Kidney epithelial cell (primary cell): Measurements from ENCODE around the gene ZNF585A. TPM values are rescaled to one million over a fixed set of nuclear protein-coding genes. Genes with fewer than 3 reads are reported as not detected.
"Not testable (repeated sequence)": the region's sequence is repeated elsewhere in the genome, so short reads cannot be mapped to it uniquely, and the experiment has no call there.

Experiments
- DNase-seq: peaks from one replicate; pipeline ENCODE4 v3.0.0-alpha.2; 2010; ENCODE audit warnings: low read depth
- H3K27me3 ChIP-seq: 2 replicates; pipeline ENCODE4 v1.6.0; 2011; ENCODE audit warnings: low read length; ENCODE audit not compliant: control insufficient read depth, insufficient read depth
- H3K36me3 ChIP-seq: 2 replicates; pipeline ENCODE4 v1.5.1; 2011; ENCODE audit warnings: low read length; ENCODE audit not compliant: control insufficient read depth, insufficient read depth
- H3K4me3 ChIP-seq: 2 replicates; pipeline ENCODE4 v1.5.1; 2011; ENCODE audit warnings: low read depth, mild to moderate bottlenecking, control low read depth, low read length
- total RNA-seq: library from RNA; depleted of rRNA; stranded (reverse); fragments of >200 nt; gene quantifications from 2 replicates; pipeline ENCODE4 v1.2.3, GENCODE V29; 2015
- TF ChIP-seq, protein P1 (sequence below): IDR thresholded peaks from 2 replicates; pipeline ENCODE4 v1.5.1; 2011; ENCODE audit warnings: mild to moderate bottlenecking, moderate library complexity, low read length, control low read depth, inconsistent platforms; ENCODE audit not compliant: insufficient read depth, poor library complexity, severe bottlenecking

The ZNF585A gene
- total RNA-seq, 1 donor from 2014 or later, result 14.0 TPM

GRCh38 chr19:37217480-37217774, 44.9 kb upstream of the ZNF585A start:
- TF ChIP-seq, protein P1, sequence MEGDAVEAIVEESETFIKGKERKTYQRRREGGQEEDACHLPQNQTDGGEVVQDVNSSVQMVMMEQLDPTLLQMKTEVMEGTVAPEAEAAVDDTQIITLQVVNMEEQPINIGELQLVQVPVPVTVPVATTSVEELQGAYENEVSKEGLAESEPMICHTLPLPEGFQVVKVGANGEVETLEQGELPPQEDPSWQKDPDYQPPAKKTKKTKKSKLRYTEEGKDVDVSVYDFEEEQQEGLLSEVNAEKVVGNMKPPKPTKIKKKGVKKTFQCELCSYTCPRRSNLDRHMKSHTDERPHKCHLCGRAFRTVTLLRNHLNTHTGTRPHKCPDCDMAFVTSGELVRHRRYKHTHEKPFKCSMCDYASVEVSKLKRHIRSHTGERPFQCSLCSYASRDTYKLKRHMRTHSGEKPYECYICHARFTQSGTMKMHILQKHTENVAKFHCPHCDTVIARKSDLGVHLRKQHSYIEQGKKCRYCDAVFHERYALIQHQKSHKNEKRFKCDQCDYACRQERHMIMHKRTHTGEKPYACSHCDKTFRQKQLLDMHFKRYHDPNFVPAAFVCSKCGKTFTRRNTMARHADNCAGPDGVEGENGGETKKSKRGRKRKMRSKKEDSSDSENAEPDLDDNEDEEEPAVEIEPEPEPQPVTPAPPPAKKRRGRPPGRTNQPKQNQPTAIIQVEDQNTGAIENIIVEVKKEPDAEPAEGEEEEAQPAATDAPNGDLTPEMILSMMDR, result no peak
- Histone ChIP-seq H3K27me3 (no peaks in the 10 kb centered on the region), H3K36me3 (no peaks in the 10 kb centered on the region), H3K4me3 (peak overlapping the region; percentile 90)
- DNase-seq, result no peak

GRCh38 chr19:37197768-37198167, 25.3 kb upstream of the ZNF585A start:
- Histone ChIP-seq H3K4me3 (no peak overlapping the region), H3K36me3 (no peaks in the 10 kb centered on the region), H3K27me3 (no peaks in the 10 kb centered on the region)
- no peak for DNase-seq
- TF ChIP-seq, protein P1, result no peak

DNA sequence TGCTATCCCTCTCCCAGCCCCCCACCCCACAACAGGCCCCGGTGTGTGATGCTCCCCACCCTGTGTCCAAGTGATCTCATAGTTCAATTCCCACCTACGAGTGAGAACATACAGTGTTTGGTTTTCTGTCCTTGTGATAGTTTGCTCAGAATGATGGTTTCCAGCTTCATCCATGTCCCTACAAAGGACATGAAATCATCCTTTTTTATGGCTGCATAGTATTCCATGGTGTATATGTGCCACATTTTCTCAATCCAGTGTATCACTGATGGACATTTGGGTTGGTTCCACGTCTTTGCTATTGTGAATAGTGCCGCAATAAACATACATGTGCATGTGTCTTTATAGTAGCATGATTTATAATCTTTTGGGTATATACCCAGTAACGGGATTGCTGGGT, 24.6 kb upstream of the ZNF585A start:
- not testable (repeated sequence) for H3K4me3 ChIP-seq, H3K27me3 ChIP-seq, DNase-seq, H3K36me3 ChIP-seq

GRCh38 chr19:37195248-37195647, 22.8 kb upstream of the ZNF585A start:
- H3K36me3 ChIP-seq, DNase-seq, H3K27me3 ChIP-seq, H3K4me3 ChIP-seq: not testable (repeated sequence)

GRCh38 chr19:37186071-37186470, 13.6 kb upstream of the ZNF585A start:
- not testable (repeated sequence) for DNase-seq, H3K27me3 ChIP-seq, H3K4me3 ChIP-seq, H3K36me3 ChIP-seq

DNA sequence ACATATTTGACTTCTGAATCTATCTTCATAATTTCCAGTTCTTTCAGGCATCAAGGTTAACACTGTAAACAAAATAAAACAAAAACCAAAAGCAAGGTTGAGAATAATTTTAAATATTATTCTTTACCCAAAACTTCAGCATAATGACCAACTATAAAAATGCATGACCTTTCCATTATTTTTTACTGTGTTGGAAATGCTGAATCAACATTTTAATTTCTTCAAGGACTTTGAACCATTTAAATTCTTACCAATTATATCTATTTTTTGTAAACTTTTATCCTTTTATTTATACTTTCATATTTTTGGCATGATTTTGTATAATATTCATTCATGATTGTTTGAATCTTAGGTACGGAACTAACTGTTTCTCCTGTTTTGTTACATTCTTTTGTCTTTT, 6.9 kb downstream of the ZNF585A start:
- Histone ChIP-seq H3K27me3 (no peaks in the 10 kb centered on the region), H3K36me3 (no peaks in the 10 kb centered on the region), H3K4me3 (no peak overlapping the region)
- DNase-seq, result no peak
- TF ChIP-seq, protein P1, result no peak

DNA sequence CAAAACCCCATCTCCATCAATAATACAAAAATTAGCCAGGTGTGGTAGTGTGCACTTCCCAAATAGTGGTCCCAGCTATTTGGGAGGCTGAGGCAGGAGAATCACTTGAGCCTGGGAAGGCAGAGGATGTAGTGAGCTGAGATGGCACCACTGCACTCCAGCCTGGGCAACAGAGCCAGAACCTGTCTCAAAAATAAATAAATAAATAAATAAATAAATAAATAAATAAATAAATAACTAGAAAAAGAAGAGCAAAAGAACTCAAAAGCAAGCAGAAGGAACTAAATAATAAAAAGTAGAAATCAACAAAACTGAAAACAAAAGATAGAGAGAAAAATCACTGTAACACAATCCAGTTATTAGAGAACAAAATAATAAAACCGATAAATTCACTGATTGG, 12.3 kb downstream of the ZNF585A start:
- Histone ChIP-seq H3K4me3 (no peak overlapping the region), H3K27me3 (no peaks in the 10 kb centered on the region), H3K36me3 (no peaks in the 10 kb centered on the region)
- no peak for DNase-seq
- TF ChIP-seq, protein P1, result no peak

DNA sequence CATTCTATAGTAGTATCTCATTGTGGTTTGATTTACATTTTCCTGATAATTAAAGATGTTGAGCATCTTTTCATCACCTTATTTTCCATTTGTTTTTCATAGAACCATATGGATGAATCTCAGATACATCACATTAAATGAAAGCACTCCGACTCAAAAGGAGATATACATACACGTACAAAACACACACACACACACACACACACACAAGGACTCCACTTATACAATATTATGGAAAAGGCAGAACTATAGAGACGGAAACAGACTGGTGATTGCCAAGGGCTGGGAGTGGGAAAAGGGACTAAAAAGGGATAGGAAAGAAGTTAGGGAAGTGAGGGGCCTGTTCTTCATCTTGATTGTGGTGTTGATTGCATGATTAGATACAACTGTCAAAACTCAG, 24.3 kb downstream of the ZNF585A start:
- Histone ChIP-seq H3K27me3 (no peaks in the 10 kb centered on the region), H3K36me3 (no peaks in the 10 kb centered on the region), H3K4me3 (no peak overlapping the region)
- DNase-seq, result no peak
- TF ChIP-seq, protein P1, result no peak
